Measurements from ENCODE around the gene PRX. TPM values are rescaled to one million over a fixed set of nuclear protein-coding genes. Genes with fewer than 3 reads are reported as not detected.

PRX gene
- polyA plus RNA-seq, 1 donor from 2014 or later = 0.20 TPM

DNA sequence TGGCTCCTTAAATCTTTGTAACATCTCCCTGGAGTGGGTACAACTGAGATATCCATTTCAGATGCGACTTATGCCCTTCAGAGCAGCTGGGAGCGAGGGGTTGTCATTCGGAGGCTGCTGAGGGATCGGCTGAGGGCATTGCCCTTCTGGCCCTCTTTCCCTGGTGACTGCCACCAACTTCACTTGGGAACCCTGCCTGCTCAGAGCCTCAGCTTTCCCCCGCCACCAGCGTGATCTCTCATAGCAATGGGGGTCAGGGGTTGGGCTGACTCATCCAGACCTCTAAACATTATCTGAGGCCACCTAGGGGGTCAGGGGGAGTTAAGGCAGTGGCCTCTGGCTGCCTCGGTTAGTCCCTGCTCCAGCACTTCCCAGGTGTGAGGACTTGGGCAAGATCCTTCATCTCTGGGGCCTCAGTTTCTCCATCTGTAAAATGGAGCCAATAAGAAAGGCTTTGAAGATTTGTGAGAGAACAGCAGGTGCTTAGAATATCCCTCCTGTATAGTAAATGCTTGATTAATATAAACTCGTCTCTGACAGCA, 1.1 kb downstream of the PRX start:
- Histone ChIP-seq H3K9ac (ENCODE audit: low read length) (no peak overlapping the region), H3K79me2 (replicated peaks; ENCODE audit: insufficient read depth, low read length) (no peaks in the 10 kb centered on the region), H3K27me3 (ENCODE audit: insufficient read depth, low read depth, low read length) (no peaks in the 10 kb centered on the region), H3K27ac (ENCODE audit: low read length) (no peak overlapping the region), H3K4me2 (ENCODE audit: low read length) (no peak overlapping the region), H3K36me3 (ENCODE audit: insufficient read depth, low read length) (no peaks in the 10 kb centered on the region), H3F3A (ENCODE audit: insufficient read depth, low read length, poor library complexity, severe bottlenecking) (no peaks in the 10 kb centered on the region), H2AFZ (ENCODE audit: low read depth, low read length) (no peak overlapping the region), H3K9me3 (ENCODE audit: low read length) (no peaks in the 10 kb centered on the region), H4K20me1 (ENCODE audit: insufficient read depth) (no peaks in the 10 kb centered on the region), H3K9me2 (ENCODE audit: insufficient read depth, low read length) (no peaks in the 10 kb centered on the region), H3K4me3 (ENCODE audit: low read length) (no peak overlapping the region)
- TF ChIP-seq, protein P1, sequence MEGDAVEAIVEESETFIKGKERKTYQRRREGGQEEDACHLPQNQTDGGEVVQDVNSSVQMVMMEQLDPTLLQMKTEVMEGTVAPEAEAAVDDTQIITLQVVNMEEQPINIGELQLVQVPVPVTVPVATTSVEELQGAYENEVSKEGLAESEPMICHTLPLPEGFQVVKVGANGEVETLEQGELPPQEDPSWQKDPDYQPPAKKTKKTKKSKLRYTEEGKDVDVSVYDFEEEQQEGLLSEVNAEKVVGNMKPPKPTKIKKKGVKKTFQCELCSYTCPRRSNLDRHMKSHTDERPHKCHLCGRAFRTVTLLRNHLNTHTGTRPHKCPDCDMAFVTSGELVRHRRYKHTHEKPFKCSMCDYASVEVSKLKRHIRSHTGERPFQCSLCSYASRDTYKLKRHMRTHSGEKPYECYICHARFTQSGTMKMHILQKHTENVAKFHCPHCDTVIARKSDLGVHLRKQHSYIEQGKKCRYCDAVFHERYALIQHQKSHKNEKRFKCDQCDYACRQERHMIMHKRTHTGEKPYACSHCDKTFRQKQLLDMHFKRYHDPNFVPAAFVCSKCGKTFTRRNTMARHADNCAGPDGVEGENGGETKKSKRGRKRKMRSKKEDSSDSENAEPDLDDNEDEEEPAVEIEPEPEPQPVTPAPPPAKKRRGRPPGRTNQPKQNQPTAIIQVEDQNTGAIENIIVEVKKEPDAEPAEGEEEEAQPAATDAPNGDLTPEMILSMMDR (IDR thresholded peaks at IDR 0.05; ENCODE audit: poor library complexity, severe bottlenecking) = no peak
- TF ChIP-seq EZH2 (IDR thresholded peaks at IDR 0.05; ENCODE audit: borderline replicate concordance, insufficient read depth, low read length, poor library complexity, severe bottlenecking) = no peak
- TF ChIP-seq POLR2AphosphoS5 (IDR thresholded peaks at IDR 0.05) = no peak
- TF ChIP-seq TAF1 (IDR thresholded peaks at IDR 0.05; ENCODE audit: low read depth) = no peak
- TF ChIP-seq SMC3 (conservative IDR thresholded peaks at IDR 0.05; ENCODE audit: poor library complexity) = no peak
- TF ChIP-seq MXI1 (conservative IDR thresholded peaks at IDR 0.05; ENCODE audit: poor library complexity, severe bottlenecking) = no peak
- TF ChIP-seq, protein P2, sequence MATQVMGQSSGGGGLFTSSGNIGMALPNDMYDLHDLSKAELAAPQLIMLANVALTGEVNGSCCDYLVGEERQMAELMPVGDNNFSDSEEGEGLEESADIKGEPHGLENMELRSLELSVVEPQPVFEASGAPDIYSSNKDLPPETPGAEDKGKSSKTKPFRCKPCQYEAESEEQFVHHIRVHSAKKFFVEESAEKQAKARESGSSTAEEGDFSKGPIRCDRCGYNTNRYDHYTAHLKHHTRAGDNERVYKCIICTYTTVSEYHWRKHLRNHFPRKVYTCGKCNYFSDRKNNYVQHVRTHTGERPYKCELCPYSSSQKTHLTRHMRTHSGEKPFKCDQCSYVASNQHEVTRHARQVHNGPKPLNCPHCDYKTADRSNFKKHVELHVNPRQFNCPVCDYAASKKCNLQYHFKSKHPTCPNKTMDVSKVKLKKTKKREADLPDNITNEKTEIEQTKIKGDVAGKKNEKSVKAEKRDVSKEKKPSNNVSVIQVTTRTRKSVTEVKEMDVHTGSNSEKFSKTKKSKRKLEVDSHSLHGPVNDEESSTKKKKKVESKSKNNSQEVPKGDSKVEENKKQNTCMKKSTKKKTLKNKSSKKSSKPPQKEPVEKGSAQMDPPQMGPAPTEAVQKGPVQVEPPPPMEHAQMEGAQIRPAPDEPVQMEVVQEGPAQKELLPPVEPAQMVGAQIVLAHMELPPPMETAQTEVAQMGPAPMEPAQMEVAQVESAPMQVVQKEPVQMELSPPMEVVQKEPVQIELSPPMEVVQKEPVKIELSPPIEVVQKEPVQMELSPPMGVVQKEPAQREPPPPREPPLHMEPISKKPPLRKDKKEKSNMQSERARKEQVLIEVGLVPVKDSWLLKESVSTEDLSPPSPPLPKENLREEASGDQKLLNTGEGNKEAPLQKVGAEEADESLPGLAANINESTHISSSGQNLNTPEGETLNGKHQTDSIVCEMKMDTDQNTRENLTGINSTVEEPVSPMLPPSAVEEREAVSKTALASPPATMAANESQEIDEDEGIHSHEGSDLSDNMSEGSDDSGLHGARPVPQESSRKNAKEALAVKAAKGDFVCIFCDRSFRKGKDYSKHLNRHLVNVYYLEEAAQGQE (IDR thresholded peaks at IDR 0.05; ENCODE audit: borderline replicate concordance) = no peak
- no peak for TF ChIP-seq RAD21 (conservative IDR thresholded peaks at IDR 0.05)
- TF ChIP-seq EP300 (conservative IDR thresholded peaks at IDR 0.05; ENCODE audit: poor library complexity, severe bottlenecking) = no peak

GRCh38 chr19:40411125-40411842, 1.9 kb downstream of the PRX start:
- Histone ChIP-seq H3K9ac (ENCODE audit: low read length) (no peak overlapping the region), H3K4me3 (ENCODE audit: low read length) (no peak overlapping the region), H3K36me3 (ENCODE audit: insufficient read depth, low read length) (no peaks in the 10 kb centered on the region), H3K4me2 (ENCODE audit: low read length) (no peak overlapping the region), H3K9me3 (ENCODE audit: low read length) (no peaks in the 10 kb centered on the region), H3K27me3 (ENCODE audit: insufficient read depth, low read depth, low read length) (no peaks in the 10 kb centered on the region), H3K9me2 (ENCODE audit: insufficient read depth, low read length) (no peaks in the 10 kb centered on the region), H3K79me2 (replicated peaks; ENCODE audit: insufficient read depth, low read length) (no peaks in the 10 kb centered on the region), H2AFZ (ENCODE audit: low read depth, low read length) (no peak overlapping the region), H3K27ac (ENCODE audit: low read length) (no peak overlapping the region), H4K20me1 (ENCODE audit: insufficient read depth) (no peaks in the 10 kb centered on the region), H3F3A (ENCODE audit: insufficient read depth, low read length, poor library complexity, severe bottlenecking) (no peaks in the 10 kb centered on the region)
- TF ChIP-seq, protein P1 (IDR thresholded peaks at IDR 0.05; ENCODE audit: poor library complexity, severe bottlenecking) = no peak
- TF ChIP-seq EP300 (conservative IDR thresholded peaks at IDR 0.05; ENCODE audit: poor library complexity, severe bottlenecking) = no peak
- TF ChIP-seq RAD21 (conservative IDR thresholded peaks at IDR 0.05) = no peak
- TF ChIP-seq EZH2 (IDR thresholded peaks at IDR 0.05; ENCODE audit: borderline replicate concordance, insufficient read depth, low read length, poor library complexity, severe bottlenecking) = no peak
- TF ChIP-seq, protein P2 (IDR thresholded peaks at IDR 0.05; ENCODE audit: borderline replicate concordance) = no peak
- TF ChIP-seq TAF1 (IDR thresholded peaks at IDR 0.05; ENCODE audit: low read depth) = no peak
- no peak for TF ChIP-seq SMC3 (conservative IDR thresholded peaks at IDR 0.05; ENCODE audit: poor library complexity)
- no peak for TF ChIP-seq POLR2AphosphoS5 (IDR thresholded peaks at IDR 0.05)
- TF ChIP-seq MXI1 (conservative IDR thresholded peaks at IDR 0.05; ENCODE audit: poor library complexity, severe bottlenecking) = no peak

Data from neural cell (in vitro differentiated cells).